ENCODE measurements around the gene ZNRF2. TPM values are rescaled to one million over a fixed set of nuclear protein-coding genes. Genes with fewer than 3 reads are reported as not detected.
"Not testable (repeated sequence)": the region's sequence is repeated elsewhere in the genome, so short reads cannot be mapped to it uniquely, and the experiment has no call there.

ZNRF2 gene
- total RNA-seq, 2 donors from 2014 or later = 36.1 to 42.5 TPM

- H3K27me3 ChIP-seq; intact Hi-C loops (cut with DNase I): not testable (repeated sequence)
- 86 to 87% methylated on average over 1 of the region's 1 CpG for WGBS, 2 donors
Measured at GRCh38 chr7:30297499-30297898, 13.1 kb downstream of the ZNRF2 start.

GRCh38 chr7:30298409-30298808 is 14.0 kb downstream of the ZNRF2 start:
- H3K27ac ChIP-seq; H3K9me3 ChIP-seq; H3K27me3 ChIP-seq; H3K4me1 ChIP-seq; H3K4me3 ChIP-seq; ATAC-seq; H3K36me3 ChIP-seq (replicated peaks in 1 of 2; ENCODE audit: insufficient read depth in 1 of 2, low read depth in 2 of 2); intact Hi-C loops (cut with DNase I); DNase-seq: not testable (repeated sequence)
- 76% methylated on average over 3 of the region's 3 CpGs for WGBS, 2 donors

More at GRCh38 chr7:30297499-30297898, 13.1 kb downstream of the ZNRF2 start:
- H3K27ac ChIP-seq; ATAC-seq; H3K36me3 ChIP-seq (replicated peaks in 1 of 2; ENCODE audit: insufficient read depth in 1 of 2, low read depth in 2 of 2); H3K9me3 ChIP-seq; DNase-seq; H3K4me3 ChIP-seq; H3K4me1 ChIP-seq: not testable (repeated sequence)

GRCh38 chr7:30301751-30302150 is 17.4 kb downstream of the ZNRF2 start:
- ATAC-seq (no peak), DNase-seq (no peak)
- peaks cover 17% of the 10 kb centered on the region for H3K4me1 ChIP-seq
- intact Hi-C loops (cut with DNase I) = no loop called here
- peaks cover 0 to 3% (median 0%) of the 10 kb centered on the region in 3 donors for H3K9me3 ChIP-seq
- H3K4me3 ChIP-seq = no peak overlapping the region
- no peaks in the 10 kb centered on the region for H3K27me3 ChIP-seq
- H3K36me3 ChIP-seq (replicated peaks in 1 of 2; ENCODE audit: insufficient read depth in 1 of 2, low read depth in 2 of 2) = no peaks in the 10 kb centered on the region
- TF ChIP-seq POLR2A (IDR thresholded peaks at IDR 0.05) (no peak), CTCF (IDR thresholded peaks at IDR 0.05) (no peak)
- H3K27ac ChIP-seq = no peak overlapping the region
- WGBS, 2 donors = 95 to 96% methylated on average over 7 of the region's 7 CpGs

- DNase-seq (no peak), ATAC-seq (no peak)
- H3K9me3 ChIP-seq = peaks cover 0 to 3% (median 0%) of the 10 kb centered on the region in 3 donors
- TF ChIP-seq POLR2A (IDR thresholded peaks at IDR 0.05) = no peak
- TF ChIP-seq CTCF (IDR thresholded peaks at IDR 0.05) = no peak
- no peak overlapping the region for H3K27ac ChIP-seq
- intact Hi-C loops (cut with DNase I) = no loop called here
- H3K4me3 ChIP-seq = no peak overlapping the region
- H3K27me3 ChIP-seq = no peaks in the 10 kb centered on the region
- H3K4me1 ChIP-seq = peaks cover 17% of the 10 kb centered on the region
- H3K36me3 ChIP-seq (replicated peaks in 1 of 2; ENCODE audit: insufficient read depth in 1 of 2, low read depth in 2 of 2) = no peaks in the 10 kb centered on the region
- WGBS, 2 donors = 96% methylated on average over 10 of the region's 10 CpGs
Measured at GRCh38 chr7:30302656-30303311, 18.4 kb downstream of the ZNRF2 start.

- no peak for ATAC-seq
Measured at GRCh38 chr7:30303312-30304039, 19.1 kb downstream of the ZNRF2 start.

More at GRCh38 chr7:30303312-30304039, 19.1 kb downstream of the ZNRF2 start:
- intact Hi-C loops (cut with DNase I) = no loop called here
- no peak overlapping the region for H3K27ac ChIP-seq
- peaks cover 17% of the 10 kb centered on the region for H3K4me1 ChIP-seq
- no peak for DNase-seq
- no peaks in the 10 kb centered on the region for H3K27me3 ChIP-seq
- no peak overlapping the region for H3K4me3 ChIP-seq
- WGBS, 2 donors = 94 to 96% methylated on average over 1 of the region's 1 CpG
- TF ChIP-seq CTCF (IDR thresholded peaks at IDR 0.05) (no peak), POLR2A (IDR thresholded peaks at IDR 0.05) (no peak)
- H3K9me3 ChIP-seq = no peaks in the 10 kb centered on the region
- H3K36me3 ChIP-seq (replicated peaks in 1 of 2; ENCODE audit: insufficient read depth in 1 of 2, low read depth in 2 of 2) = no peaks in the 10 kb centered on the region

Data from body of pancreas (tissue), 4 donors.